CD4-positive, alpha-beta T cell treated with Interleukin-2 at 100 ng/mL for 4 hours (primary cell): ENCODE measurements around the gene BSDC1.
A peak's percentile ranks its signal among the peaks of the same experiment; 100 is the strongest.

ENCODE experiments used
- DNase-seq: peaks from one replicate; pipeline ENCODE4 v3.0.0-alpha.2; 2020; ENCODE audit warnings: low spot score

Gene BSDC1

DNA sequence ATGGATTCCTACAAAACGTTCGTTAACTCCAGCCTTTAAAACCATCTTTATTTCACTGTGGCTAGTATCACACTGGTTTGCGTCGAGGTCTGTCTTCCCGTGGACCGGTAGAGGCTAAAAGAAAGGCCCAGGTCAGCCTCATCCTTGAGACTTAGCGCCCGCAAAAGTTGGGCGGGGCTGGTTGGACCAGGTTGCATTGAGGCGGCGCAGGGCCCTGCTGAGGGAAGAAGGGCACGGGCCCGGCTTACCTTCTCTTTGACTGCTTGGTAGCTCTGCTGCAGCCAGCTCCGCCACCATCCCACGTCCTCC lies 455 bp downstream of the BSDC1 start:
- DNase-seq = peak; percentile 24

DNA sequence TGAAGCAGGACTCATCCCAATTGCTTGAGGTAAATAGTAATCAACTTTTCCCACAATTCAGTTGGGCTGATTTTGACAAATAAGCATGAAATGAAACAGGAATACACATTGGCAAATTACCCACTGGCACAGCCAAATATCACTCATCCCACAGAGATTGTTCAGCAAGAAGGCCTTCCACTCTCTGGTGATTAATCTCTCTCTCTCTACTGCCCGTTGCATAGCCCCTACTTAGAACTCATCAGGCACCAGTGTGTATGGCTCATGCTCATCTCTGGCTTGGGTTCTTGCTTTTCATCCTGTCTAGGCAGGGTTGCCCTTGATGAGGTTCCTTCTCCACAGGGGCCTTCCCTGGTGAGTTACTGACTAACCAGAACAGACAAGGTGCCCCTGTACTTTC lies 1.1 kb downstream of the BSDC1 start:
- DNase-seq = no peak

DNA sequence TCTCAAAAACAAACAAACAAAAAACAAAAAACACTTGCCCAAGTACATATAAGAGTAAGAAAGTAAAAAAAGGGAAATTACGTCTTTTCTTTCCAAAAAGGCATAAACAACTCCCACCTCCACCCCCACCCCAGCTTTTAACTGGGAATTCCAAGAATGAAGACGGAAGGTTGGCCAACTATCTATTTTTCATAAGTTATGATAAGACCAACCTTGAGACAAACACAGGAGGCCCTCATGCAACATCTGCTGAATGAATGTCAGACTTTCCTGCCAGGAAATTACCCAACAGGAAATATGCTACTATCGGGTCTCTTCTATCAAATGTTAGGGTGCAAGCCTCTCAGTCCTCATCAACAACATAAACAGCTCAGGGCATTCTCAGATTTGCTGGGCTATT lies 1.9 kb downstream of the BSDC1 start:
- DNase-seq = no peak

DNA sequence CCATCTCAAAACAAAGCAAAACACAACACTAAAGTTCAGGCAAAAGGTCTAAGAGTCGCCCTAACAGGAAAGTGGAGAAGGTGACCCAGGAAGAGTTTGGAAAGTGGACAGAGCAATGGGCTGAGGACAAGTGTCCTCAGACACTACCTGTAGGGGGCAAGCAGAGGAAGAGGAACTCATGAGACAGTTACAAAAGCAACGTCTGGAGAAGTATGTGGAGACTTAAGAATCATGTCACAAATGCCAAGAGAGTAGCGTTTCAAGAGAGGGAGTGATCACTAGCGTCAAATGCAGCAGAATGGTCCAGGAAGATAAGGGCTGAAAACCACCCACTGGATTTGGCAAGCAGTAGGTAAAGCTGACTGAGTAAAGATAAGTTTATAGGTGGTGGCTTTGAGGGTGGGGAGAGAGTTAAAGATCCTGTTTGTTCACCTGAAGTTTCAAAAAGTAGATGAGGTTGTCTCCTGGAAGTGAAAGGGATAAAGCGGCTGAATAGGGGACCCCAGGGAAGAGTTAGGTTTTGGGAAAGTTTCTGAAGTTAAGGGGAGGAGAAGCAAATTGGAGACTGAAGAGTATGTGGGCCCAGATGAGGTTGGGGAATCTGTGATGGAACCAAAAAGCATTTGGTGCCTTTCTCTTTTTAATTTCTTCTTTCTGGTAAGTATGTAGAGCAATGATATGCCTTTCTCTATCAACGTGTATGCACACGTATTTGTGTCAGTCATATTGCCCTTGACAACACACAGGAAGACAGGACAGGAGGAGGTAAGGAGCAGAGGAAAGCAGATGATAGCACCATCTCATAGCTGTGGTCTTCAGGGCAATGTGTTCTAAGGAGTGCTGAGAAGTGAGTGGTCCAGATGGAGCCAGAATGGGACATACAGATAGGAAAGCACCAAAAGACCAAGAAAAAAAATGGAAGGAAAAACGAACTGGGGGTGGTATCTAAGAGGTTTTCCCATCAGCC lies 3.1 kb downstream of the BSDC1 start:
- DNase-seq = no peak

DNA sequence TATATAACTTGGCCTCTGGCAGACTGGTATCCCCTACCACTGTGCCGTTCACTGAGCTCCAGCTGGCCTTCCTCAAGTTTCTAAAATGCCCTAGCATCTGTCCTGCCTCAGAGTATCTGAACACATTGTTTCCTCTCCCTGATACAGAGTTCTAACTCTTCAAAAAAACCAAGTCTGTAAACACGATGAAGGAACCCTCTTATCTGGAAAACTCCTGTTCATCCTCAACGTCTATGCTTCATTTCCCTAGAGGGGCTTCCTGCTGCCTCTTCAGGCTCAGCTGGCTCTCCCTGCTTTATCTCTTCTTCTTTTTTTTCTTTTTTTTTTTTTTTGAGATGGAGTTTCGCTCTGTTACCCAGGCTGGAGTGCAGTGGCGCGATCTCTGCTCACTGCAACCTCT lies 5.6 kb downstream of the BSDC1 start:
- no peak for DNase-seq

DNA sequence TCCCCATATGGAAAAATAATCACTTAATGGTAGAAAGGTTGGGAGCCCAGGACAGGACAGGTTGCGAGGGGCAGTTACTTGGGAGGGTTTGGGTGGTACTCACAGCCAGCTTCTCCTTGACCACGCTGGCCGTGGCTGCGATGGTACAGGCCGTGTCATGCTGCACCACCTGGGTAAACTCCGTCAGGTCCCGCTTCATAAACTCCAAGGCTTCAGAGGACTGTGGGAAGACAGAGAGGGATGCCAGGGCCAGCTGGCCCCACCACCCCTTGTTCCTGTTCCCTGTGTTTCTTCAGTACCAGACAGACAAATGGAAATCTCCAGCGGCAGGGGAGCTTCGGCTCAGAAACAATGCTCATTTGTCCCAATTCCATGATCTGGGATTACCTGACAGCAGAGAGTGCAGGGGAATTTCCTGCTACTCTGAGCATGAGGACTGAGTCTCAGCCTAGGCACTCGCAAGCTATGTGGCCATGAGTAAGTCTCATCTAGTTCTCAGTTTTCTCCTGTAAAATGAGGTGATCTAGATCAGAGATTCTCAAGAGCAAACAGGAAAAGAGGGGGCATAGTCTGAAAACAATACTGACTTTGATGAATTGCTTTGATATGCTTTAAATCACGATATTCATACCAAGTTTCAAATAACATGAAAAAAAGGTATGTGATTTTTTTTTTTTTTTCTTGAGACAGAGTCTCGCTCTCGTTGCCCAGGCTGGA lies 7.4 kb downstream of the BSDC1 start:
- DNase-seq = no peak

DNA sequence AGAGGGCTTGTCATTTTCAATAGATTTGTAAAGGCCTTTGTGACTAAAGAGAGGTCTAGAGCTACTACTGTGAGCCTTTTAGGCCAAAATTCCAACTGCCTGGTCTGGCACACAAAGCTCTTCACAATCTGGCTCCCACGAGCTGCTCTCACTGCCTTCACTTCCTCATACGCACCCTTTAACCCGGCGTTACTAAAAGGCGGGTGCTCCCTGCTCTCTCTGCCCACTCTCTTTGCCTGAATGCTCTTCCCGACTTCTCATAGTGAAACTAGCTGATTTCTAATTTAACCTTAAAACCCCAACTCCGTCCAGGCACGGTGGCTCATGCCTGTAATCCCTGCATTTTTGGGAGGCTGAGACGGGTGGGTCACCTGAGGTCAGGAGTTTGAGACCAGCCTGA lies 14.2 kb downstream of the BSDC1 start:
- no peak for DNase-seq

DNA sequence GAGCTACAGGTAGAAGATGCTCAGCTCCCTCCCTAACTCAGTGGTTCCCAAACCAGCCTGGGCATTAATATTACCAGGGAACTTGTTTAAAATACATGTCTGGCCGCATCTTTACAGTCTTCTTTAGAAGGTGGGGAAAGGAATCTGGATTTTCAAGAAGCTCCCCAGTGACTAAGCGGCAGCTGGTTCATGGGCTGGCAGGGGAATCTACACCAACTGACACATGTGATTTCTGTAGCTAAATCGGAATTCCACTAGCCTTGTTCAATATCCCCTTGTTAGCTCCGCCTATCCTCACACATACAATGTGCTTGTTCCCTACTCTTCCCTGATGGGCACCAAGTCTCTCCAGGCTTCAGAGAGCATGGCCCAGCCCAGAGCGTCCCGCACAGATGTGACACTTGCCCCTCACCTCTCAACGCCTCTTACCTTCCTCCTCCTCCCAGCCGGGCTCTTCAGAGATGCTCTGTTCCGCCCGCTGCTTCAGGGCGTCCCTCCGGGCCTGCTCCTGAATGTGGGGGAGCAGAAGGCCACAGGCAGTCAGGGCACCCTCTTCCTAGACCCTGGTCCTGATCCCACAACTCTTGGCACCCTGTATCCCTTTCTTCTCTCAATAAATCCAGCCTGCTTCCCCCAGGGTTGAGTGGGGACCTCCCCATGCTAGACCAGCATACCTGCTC lies 16.6 kb downstream of the BSDC1 start:
- DNase-seq = no peak

DNA sequence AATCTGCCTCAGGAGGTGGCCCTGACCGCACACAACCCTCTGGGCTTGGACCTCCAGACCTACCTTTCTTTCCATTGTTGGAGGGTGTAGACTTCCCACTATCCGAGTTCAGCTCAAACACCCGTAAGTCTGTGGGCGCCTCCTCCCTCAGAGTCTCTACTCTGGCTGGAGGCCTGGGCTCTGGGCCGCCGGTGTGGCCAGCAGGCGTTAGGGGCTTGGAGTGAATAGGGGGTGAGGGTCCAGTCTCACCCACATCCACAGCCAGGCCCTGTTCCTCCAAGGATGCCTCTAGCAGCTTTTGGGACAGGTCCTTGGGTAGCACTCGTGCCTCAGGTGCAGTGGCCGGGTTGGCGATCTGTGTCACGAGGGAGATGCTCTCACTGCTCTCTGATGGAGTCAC lies 18.0 kb downstream of the BSDC1 start:
- no peak for DNase-seq

DNA sequence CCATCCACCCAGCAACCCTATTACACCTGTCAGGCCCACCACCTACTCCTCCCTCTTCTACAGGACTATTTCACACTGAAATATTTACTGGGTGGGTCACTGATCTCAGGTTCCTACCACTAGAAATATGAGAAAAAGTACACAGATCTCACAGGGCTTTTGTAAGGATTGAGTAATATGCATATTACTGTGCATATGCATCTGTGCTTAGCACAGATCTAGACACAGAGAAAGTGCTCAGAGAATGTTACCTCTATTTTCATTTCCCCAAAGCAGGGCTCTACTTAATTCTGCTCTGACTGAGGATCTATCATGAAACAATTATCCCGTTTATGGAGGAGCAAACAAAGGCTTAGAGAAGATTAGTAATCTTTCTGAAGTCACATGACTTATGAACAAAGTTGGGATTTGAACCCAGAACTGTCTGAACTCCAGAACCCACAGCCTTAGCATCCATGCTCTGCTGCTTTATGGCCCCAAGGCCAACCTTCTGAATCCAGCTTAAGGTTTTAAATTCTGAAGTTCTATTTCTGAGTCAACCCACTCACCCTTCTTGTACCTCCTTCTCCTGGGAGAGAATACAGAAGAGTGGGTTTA lies 20.1 kb downstream of the BSDC1 start:
- no peak for DNase-seq

DNA sequence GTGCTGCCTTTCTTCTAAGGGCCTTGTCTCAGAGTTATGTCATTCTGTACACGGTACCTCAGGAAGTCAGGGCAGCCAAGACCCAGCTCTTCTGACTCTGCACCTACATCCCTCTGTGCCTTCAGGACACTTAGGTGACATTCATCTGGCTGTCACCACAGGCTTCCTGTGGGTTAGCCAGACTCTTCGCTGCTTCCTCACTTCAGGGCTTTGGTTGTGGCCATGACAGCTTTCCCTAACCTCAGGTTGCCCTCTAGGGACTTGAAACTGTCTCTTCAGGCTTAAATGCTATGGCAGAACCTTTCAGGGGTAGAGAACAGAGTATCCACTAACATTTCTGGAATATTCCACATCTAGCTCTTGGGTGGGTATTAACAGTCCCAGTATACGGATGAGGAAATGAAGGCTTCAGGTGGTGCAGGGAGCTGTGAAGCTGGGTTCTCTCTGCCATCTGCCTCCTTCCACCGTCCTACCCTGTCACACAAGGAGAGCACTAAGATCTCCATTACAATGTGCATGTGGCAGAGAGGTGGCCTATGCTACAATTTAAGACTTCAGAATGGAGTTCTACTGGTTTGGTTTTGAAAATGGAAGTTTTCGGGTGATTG lies 22.0 kb downstream of the BSDC1 start:
- DNase-seq = peak; percentile 77

DNA sequence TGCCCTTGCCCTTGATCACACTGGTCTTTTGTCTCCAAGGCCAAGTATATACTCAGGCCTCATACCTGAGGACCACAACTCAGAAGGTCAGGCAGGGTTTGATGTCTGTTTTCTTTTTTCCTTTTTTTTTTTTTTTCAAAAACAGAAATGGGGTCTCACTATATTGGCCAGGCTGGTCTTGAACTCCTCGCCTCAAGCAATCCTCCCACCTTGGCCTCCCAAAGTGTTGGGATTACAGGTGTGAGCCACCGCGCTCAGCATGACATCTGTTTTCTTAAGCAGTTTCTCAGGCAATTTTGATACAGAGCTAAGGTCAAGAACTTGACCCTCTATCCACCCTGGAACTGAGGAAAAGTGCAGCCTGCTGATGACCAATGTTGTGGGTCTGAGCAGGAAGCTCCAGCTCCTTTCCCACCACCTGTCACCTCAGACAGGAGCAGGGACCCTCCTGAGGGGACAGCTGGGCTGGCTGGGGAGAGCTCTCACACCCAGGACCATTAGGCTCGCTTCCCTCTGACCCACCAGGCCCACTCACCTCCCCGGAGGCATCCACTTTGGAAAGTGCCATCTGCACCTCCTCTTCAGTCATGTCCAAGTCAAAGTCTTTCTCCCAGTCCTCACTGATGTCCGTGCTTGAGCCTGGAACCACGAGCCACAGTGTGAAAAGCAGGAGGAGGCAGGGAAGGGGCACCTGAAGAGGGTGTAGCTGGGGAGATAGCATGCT lies 26.2 kb downstream of the BSDC1 start:
- no peak for DNase-seq

DNA sequence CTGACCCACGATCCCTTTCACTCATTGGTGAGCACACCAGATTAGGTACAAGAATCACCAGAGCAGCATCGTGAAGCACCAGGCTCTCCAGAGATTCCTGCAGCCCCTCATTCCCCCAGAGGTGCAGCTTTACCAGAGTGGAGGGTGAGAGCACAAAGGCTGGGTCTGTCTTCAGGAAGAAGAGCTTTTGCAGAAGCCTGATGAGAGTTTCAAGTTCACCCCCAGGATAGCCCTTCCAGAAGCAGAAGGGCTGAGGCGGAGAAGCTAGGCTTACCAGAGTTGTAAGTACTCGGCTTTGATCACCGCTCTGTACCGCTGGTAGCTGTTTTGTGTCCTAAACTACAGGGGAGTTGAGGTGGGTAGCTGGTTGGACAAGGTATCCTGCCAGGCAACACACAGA lies 28.8 kb downstream of the BSDC1 start:
- DNase-seq = no peak

DNA sequence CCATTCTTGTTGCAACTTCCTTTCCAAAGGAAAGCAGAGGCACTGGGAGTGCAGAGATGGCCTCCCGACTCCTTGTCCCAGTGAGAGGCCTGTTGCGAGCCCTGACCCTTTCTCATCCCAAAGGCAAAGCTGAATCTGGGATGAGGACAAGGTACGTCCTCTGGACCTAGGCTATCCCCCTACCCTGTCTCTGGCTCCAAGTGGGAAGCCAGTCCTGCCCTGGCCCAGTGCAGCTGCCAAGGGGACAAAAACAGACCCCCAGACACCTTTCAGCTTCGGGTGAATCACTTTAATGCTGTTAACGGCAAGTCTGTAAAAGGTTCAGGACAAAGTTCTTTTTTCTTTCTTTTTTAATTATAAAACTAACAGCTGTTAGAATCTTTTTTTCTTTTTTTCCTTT lies 29.4 kb downstream of the BSDC1 start:
- no peak for DNase-seq

DNA sequence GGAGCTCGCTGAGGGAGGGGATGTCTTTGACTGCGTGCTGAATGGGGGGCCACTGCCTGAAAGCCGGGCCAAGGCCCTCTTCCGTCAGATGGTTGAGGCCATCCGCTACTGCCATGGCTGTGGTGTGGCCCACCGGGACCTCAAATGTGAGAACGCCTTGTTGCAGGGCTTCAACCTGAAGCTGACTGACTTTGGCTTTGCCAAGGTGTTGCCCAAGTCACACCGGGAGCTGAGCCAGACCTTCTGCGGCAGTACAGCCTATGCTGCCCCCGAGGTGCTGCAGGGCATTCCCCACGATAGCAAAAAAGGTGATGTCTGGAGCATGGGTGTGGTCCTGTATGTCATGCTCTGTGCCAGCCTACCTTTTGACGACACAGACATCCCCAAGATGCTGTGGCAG lies 30.5 kb downstream of the BSDC1 start:
- DNase-seq = no peak

DNA sequence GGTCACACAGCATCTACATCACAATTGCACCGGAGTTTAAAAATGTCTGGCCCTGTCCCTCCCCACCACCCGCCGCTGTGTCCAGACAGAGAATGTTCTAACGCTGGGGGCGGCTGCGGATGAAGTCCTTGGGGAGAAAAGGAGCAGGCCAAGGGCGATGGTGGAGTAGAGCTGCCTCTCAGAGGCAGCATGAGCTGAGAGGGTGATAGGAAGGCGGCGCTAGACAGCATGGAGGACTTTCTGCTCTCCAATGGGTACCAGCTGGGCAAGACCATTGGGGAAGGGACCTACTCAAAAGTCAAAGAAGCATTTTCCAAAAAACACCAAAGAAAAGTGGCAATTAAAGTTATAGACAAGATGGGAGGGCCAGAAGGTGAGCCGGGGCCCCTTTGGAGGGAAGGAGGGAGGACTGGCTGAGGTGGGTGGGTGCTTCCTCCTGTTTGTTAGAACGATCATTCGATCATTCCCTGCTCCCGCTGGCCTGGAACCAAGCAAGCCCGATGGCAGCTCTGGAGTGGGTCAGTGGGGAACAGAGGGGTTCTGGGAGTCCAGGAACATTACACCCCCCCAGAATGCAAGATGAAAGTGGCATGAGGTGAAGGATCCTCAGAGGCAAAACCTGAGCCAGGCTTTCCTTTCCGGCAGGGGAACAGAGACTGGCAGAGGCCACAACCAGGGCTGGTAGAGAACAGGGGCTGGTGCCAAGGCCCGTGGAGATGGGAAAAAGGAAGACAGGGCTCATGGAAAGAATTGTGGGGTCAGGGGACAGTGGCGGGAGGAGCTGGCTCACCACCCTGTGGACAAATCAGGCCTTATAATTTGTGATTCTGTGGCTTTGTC lies 31.5 kb downstream of the BSDC1 start, which contains the start of the genes FAM229A and TSSK3:
TSS of gene FAM229A (minus strand) at position 12 of the 840 bp plus-strand sequence. CDS start 394 bp downstream, outside the sequence.
TSS of gene TSSK3 (plus strand) at position 66 of the 840 bp plus-strand sequence. CDS start at position 229, 163 bp downstream.
- DNase-seq = no peak

DNA sequence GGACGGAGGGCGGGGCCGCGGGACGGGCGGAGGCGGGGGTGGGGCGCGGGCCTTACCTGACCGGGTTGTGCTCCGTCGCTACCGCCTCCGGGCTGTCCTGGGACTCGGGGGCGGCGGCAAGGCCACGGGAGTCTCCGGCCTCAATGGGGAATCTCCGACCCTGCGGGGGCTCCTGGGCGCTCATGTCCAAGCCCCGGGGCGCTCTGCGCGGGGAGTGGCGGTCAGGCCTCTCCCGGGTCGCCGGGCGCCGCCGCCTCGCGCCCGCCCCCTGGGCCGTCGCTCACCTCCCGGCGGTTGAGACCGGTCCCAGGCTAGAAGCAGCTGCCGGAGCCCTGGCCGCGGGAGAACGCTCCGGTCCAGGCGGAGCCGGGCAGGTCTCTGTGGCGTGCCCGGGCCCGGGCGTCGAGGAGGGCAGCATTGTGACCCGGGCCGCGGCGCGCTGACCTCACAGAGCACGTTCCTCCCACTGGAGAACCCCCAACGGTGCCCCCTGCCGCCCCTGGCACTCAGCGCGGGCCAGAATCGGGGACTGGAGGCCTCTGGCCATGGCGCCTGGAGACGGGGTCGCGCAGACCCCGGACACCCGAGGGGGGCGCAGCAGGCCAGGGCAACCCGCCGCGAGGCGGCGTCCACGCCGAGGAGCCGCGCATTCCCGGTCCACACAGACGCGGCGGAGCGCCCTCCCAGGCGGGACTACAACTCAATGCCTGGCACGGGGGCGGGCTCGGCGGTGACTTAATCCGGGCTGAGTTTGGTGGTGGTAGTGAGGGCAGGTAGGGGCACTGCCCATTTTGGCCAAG lies 32.4 kb downstream of the BSDC1 start:
- no peak for DNase-seq

DNA sequence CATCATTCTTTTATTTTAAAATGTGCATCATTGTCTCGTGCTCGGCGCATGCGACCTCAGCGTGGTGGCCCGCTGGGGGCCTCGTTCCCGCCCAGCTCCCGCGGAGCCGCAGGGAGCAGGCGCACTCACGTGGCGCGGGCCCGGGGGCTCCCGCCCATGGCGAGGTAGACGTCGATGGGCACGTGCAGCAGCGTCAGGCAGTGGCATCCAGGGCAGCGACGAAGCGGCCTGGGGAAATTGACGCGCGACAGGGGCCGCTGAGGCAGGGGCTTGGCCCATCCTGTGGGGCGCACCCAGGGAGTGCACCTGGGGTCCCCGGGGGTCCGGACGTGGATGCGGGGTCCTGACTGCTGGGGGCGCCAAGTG lies 33.0 kb downstream of the BSDC1 start:
- no peak for DNase-seq

DNA sequence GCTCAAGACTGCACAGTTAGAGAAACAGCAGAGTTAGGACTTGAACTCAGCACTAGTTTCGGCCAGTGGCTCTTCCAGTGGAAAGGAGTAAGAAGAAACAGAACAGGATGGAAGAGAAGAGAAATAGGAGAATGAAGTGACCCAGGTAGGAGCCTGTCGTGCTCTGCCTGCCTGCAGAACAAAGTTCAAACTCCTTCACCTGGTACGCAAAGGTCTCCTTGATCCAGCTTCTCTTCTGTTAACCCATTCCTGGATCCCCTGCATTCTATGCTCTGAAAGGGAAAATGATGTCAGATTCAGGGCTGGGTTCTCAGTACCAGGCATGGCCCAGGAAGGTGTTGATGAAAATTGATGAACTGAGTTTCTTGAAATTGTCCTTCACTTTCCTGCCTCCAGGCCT lies 35.8 kb downstream of the BSDC1 start:
- DNase-seq = no peak

DNA sequence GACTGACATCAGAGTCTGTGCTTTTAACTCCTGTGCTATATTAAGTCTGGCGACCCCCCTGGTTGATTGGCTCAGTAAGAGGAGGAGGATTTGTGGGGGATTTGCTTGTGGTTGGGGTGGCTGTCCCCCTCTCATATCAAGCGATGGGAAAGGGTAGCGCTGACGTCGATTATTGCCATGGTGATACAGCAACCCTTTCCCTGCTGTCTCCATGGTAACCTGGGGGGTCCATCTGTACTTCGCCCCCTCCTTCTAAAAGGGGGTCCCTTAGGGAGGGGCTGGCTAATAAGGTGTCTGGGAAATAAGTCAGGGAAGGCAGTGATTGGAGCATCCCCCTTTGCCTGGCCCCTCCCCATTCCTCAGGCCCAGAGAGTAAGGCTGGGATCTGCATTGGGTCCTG lies 36.6 kb downstream of the BSDC1 start:
- DNase-seq = no peak
